ENCODE data around the gene PHLDA2.

GRCh38 chr11:2974272-2974671 lies 45.1 kb upstream of the PHLDA2 start:
- TF ChIP-seq BHLHE40 (IDR thresholded peaks at IDR 0.05; ENCODE audit: borderline replicate concordance): no peak
- no peak for TF ChIP-seq SP1 (IDR thresholded peaks at IDR 0.05)
- TF ChIP-seq, protein P1, sequence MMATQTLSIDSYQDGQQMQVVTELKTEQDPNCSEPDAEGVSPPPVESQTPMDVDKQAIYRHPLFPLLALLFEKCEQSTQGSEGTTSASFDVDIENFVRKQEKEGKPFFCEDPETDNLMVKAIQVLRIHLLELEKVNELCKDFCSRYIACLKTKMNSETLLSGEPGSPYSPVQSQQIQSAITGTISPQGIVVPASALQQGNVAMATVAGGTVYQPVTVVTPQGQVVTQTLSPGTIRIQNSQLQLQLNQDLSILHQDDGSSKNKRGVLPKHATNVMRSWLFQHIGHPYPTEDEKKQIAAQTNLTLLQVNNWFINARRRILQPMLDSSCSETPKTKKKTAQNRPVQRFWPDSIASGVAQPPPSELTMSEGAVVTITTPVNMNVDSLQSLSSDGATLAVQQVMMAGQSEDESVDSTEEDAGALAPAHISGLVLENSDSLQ (IDR thresholded peaks at IDR 0.05): no peak
- TF ChIP-seq SUZ12 (IDR thresholded peaks at IDR 0.05): no peak
- TF ChIP-seq FOXM1 (IDR thresholded peaks at IDR 0.05; ENCODE audit: borderline replicate concordance): no peak
- no peak for TF ChIP-seq NFRKB (IDR thresholded peaks at IDR 0.05)

Data from HEK293T (cell line).